Measurements from ENCODE around the gene MIPEP.

Gene MIPEP

GRCh38 chr13:23788459-23788858, 100.7 kb downstream of the MIPEP start:
- TF ChIP-seq, protein P1, sequence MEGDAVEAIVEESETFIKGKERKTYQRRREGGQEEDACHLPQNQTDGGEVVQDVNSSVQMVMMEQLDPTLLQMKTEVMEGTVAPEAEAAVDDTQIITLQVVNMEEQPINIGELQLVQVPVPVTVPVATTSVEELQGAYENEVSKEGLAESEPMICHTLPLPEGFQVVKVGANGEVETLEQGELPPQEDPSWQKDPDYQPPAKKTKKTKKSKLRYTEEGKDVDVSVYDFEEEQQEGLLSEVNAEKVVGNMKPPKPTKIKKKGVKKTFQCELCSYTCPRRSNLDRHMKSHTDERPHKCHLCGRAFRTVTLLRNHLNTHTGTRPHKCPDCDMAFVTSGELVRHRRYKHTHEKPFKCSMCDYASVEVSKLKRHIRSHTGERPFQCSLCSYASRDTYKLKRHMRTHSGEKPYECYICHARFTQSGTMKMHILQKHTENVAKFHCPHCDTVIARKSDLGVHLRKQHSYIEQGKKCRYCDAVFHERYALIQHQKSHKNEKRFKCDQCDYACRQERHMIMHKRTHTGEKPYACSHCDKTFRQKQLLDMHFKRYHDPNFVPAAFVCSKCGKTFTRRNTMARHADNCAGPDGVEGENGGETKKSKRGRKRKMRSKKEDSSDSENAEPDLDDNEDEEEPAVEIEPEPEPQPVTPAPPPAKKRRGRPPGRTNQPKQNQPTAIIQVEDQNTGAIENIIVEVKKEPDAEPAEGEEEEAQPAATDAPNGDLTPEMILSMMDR (IDR thresholded peaks at IDR 0.05), result no peak

GRCh38 chr13:23787464-23787863, 101.7 kb downstream of the MIPEP start:
- TF ChIP-seq, protein P1 (IDR thresholded peaks at IDR 0.05), result no peak

DNA sequence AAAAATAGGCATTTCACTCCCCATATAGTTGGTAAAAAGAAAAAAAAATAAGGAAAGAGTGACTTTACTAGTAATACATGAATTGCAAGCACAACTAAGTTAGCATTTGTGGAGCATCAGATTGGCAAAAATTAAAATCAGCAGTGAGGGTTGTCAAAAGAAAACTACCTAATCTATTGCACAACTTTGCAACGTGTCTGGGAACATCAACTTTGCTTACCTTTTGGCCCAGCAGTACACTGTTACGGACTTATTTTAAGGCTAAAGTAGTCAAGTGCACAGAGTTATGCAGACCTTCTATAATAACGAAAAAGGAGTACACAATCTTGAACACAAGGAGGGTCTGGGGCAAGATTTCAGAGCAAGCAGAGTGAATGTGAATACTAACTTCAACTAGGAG, 102.6 kb downstream of the MIPEP start:
- TF ChIP-seq, protein P1 (IDR thresholded peaks at IDR 0.05), result no peak

DNA sequence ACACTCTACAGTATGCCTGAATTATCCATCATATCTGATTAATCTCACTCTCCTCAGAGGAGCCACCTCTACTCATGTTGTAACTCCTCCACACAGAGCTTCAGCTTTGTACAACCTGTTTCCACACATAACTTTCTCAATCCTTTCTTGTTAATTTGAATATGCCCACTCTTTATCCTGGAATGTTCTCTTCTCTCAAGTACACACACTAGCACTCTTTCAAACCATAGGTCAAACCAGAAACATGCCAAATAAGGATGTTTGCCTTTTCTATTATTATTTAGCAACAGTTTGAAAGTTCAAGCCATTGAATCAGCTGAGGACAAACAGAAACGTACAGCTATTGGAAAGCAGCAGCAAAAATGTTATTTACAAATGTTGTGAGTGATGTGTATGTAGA, 110.3 kb downstream of the MIPEP start:
- TF ChIP-seq, protein P1 (IDR thresholded peaks at IDR 0.05), result no peak

DNA sequence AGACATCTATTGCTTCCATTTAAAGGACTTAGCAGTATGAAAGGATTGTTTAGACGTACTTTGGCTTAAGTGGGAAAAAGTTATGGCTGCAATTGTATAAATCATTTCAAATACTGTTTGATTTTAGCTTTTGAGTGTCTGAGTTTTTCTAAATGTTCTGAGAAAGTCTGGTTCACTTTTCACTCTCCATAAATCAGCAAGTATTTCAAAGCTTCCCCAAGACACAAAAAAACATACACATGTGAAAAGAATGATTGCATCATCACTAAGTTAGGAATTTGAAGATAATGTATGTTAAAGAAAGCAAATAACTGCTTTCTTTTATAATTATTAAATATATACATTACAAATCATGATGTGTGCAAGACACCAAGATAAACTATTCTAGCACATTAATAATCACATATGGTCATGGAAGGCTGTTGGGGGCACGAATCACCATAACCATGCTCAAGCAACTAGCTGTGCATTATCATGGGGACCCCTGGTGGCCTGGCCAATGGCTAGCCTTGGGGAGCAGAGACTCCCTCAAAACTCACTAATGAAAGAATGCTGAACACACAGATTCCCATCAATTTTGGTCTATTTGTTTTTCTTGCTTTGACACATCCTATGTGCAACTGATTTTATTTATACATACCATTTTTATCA, 111.1 kb downstream of the MIPEP start:
- TF ChIP-seq, protein P1 (IDR thresholded peaks at IDR 0.05), result no peak

DNA sequence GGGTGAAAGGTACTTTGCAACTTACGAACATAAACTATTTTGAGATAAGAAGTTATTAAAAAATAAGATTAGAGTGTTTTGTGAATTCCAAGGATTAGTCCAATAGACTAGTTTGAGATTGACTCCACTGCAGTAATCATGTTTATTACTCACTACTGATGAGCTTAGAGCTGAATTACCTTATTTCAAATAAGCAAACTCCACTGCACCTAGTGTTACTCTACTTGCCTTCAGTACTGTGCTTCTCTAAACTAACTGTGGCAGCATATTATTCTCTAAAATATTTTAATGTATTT, 111.7 kb downstream of the MIPEP start:
- TF ChIP-seq, protein P1 (IDR thresholded peaks at IDR 0.05), result no peak

DNA sequence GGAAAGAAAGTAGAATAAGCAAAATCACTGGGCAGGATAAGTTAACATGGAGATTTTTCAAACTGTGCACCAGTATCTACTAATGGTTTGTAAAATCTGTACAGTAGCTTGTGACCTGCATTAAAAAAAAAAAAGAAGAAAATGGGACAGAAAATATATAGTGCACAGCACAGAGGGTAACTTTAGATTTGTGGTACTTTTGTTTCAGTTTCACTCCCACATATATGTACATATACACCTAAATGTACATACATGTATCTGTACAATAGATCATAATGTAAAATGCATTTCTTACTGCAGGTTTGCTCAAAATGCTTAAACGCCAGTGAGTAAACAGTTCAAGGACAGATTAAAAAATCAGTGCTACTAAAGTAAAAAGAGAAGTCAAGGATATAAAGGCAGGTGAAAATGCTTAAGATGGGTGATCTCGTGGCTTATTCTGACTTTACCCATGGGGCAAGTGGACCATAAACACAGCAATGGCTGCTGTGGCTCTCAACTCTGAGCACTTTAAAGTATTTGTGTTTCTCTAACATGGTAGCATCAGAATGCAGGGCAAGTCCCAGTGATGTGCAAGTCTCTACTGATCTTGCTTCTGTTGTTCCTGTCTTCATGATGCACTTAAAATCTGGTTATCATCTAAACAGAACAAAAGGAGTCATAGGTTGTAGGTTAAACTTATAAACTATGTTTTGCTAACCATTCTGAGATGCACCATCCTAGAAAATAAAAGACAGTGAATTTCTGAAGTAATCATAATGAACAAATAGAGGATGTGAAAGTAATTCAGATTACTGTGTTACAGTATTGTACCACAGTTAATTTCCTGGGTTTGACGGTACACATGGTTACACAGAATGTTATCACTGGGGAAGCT, 112.3 kb downstream of the MIPEP start:
- TF ChIP-seq, protein P1 (IDR thresholded peaks at IDR 0.05), result no peak

Data from LNCAP (cell line).